ENCODE results near the gene TTN.

Gene TTN

DNA sequence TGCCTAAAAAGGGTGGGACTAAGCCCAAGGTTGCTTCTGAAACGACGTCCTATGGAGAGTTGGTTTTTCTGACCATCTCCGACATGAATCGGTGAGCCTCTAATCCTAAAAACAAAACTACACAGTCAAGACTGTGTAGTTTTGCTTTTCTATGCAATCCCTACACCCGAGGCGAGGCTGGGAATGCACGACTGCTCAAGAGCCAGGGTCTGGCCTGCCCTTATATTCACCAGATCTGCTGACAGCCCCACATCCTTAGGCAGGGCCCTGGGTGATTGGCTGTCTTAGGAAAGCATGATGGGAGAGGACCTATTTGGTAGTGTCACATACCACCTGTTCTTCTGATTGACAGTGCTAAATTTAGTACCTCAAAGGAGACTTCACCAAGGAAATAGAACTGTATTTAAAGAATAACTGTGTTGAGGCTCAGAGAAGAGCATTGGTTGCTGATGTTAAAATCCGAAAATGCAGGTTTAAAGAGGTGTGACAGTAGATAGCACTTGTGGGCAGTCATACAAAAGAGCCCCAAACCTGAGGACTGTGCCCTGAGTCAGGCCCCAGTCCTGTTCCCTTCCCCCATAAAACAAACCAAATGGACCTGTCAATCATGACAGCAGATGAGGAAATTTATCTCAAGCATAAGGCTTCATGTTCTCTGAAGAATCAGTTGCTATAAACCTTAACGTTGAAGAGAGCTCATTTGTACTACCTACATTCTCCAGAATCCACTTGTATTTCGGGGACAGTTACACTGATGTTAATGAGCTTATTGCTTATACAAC is at the start of gene TTN:
TTN (minus strand) TSS at position 197 of the 782 bp plus-strand sequence. CDS start 2,781 bp downstream, outside the sequence.
- no peak for DNase-seq

DNA sequence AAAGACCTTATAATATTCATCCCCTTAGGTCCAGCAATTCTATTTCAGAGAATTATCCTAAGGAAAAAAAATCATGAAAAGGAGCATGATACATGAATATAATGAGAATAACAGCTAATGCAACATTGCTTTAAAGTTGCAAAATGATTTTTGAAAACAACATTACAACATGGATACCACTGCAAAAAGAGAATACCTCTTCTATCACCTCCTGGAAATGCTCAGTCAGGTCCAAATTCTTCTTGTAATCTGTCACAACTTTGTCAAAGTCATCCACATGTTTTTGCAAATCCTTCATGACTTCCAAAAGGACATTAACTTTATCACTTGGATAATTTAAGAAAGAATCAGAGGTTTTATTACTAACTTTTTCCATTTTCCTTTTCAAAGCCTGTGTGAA is 47.9 kb upstream of the TTN start:
- DNase-seq = no peak

- DNase-seq = no peak
These were observed 41.1 kb upstream of the TTN start for GRCh38 chr2:178848335-178848734.

GRCh38 chr2:178846458-178846802 is 39.2 kb upstream of the TTN start:
- DNase-seq = no peak

- DNase-seq = no peak
These were observed 38.6 kb upstream of the TTN start for GRCh38 chr2:178845566-178846457.

DNA sequence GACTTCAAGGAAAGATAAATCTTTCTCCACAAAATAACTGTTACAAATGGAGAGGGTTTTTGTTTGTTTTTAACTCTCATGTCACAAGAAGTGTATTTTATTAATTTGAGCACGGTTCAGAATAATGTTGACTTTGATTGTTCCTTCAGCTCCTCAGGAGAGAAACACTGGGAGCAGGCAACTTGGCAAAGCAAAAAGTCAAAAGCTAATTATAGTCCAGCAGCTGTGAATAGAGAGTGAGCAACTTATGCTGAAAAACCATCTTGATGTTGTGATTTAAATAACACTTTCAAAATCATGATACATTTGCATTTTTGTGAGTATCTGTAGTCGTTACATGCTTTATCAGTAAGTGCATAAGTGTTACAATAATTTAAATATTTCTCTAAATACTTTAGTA is 37.5 kb upstream of the TTN start:
- DNase-seq = no peak

DNA sequence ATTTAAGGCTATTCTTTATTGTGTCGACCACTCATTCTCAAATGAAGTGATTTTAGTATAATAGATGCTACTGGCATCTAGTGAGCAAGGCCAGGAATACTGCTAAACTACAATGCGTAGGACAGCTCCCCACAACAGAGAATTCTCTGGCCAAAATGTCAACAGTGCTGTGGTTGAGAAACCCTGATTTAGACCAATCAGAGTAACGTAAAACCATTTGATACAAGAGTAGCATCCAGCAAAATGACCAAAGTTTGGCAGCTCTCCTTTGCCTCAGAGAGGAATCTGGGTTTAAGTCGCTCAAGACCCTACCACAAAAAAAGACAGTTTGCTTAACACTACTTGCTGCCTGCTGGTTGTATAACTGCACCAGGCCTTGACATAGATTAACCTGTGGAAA is 37.0 kb upstream of the TTN start:
- DNase-seq = no peak

- no peak for DNase-seq
These were observed 36.5 kb upstream of the TTN start for GRCh38 chr2:178843697-178844096.

DNA sequence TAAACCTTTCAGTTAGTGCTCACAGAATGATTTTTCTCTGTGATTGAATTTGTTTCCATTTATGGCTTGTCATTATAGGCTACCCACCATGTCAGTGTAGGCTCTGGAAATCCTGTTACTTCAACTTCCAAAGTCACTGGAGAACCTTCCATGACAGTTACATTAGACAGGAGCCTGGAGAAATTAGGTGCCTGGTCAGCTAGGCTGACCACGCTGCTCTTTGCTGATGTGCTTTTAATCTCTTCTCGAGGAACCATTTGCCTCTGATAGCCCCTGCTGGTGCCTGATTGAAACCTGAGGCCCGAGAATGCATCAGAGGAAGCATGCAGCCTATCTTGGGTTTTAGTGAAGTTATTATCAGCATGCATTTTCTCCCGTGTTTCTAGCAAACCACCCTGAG is 29.6 kb upstream of the TTN start:
- DNase-seq = no peak

DNA sequence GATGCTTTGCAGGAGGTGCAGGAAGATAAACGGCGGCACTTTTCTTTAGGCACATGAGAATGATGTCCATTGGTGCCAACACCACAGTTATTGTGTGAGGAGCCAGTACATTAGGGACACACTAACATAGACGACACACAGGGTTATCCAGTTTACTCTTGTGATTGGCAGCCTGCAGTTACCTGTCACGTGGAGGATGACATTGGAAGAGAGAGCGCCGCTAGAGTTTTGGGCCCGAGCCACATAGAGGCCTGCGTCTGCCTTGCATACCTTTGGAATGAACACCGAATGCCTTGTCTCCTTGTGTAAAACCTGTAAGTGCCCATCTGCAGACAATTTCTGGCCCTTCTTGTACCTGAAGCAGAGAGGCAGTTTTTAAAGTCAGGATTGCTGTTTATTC is 26.9 kb upstream of the TTN start:
- no peak for DNase-seq

DNA sequence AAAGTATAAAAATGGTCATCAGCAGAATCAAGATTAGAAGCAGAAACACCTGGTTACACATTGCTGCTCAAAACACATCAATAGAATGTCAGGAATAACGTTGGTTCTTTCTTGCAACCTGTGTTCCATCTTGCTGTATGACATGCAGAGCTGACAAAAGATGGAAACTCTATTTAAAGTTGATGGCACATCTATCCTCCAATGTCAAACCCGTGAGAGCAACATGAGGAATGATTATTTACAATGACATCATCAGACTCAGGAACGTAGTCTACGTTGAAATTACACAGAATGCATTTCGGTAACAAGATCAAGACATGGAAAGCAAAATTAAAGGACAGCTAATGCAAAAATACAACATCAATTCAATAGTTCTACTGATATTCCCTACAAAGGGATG is 26.2 kb upstream of the TTN start:
- DNase-seq = no peak

- DNase-seq = no peak
These were observed 23.2 kb upstream of the TTN start for GRCh38 chr2:178830451-178830850.

DNA sequence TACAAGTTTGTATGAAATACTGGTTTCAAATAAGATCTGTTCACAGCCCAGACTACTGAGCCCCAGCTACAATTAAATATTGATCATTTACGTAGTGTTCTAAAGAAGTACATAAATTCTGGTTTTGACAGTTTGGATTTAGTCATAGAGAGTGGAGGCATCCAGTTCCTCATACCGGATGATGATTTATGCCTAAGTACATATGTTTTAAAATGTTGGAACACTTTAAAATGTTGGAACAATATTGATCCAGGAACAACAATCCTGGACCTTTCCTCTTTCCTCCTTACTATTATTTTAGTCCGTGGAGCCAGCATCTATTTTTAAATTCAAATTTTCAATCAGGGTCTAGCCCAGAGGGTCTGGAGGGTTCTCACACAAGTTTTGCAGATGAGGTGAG is 22.8 kb upstream of the TTN start:
- DNase-seq = no peak

DNA sequence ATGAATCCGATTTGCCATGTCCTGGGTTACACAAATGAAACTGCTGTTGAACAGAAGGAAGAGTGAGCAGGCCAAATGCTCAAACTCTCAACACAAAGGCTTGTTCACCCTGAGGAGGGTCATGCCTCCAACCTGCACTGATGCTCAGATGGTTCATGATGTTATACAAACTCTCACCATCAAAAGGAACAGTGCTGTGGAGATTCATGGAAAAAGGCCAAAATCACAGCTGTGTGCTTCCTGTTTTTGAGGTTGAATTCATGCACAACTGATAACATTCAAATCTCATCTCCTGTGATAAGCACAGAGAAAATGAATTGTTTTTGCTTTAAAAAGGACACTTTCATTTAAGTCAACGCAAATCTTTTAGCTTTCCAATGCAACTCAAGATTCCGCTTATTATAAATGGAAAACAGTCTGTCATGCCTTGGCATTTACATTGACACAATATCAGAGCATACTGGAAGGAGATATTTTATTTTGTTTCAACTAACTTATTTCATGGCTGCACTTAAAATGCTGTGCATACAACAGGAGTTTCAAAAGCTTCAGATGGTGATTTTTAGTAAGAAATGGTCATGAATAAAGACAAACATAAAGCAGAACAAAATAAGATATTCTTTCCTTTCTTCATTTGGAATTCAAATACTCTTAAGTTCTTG is 22.2 kb upstream of the TTN start:
- no peak for DNase-seq

GRCh38 chr2:178828486-178828881 is 21.3 kb upstream of the TTN start:
- no peak for DNase-seq

DNA sequence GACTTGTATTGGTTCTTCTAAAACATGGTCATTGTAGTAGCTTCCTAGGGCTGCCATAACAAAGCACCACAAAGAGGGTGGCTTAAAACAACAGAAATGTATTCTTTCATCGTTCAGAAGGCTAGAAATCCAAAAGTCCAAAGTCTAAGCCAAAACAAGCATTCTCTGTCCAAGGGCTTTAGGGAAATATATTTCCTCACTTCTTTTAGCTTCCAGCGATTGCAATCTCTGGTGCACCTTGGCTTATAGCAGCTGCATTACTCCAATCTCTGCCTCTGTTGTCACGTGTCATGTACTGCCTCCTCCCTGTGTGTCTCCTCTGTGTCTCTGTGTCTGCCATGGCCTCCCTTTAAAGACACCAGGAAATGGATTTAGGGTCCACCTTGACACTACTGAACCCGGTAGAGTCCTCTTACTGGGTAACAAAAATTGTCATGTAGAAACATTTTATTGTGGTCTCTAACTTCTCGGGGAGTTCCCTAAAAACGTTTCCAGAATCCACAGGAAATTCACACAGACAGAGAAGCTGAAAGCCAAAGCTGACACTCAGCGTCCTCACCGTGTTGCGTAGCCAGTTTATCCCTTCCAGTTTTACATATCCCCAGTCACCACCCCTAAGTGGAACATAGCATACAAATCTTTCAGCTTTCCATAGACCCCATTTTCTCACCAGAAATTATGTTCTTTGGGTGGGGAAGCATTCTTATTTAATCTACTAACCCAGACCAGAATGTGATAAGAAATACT is 20.7 kb upstream of the TTN start:
- no peak for DNase-seq

DNA sequence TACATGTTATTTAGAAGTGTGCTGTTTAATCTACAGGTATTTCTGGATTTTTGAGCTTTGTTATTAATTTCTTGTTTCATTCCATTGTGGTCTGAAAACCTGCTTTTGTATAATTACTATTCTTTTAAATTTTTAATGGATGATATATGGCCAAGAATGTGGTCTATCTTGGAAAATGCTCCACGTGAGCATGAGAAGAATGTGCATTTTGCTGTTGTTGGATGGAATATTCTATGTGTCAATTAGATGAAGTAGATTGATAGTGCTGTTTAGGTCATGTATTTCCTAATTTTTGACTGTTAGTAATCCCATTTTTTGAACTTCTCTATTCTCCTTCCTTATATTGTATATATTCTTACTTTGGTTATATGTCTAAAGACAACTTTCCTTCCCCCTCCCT is 19.9 kb upstream of the TTN start:
- DNase-seq = no peak

DNA sequence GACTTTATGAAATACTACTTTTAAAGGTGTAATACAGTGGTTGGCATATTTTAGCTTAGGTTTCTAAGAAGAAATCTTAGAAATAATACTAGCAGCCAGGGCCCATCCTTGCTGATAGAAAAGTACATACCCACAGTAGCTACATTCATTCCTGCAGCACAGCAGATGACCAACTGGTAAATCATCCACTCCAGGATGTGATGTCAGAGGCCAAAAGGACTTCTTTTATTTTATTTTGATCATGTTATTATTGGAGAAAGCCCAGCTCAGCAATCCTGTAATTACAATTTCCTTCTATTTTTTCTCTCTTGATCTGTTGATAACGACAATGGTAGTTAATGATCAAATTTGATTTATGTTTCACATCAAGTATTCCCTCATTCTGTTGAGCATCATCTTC is 18.0 kb upstream of the TTN start:
- no peak for DNase-seq

- DNase-seq = no peak
These were observed 17.0 kb upstream of the TTN start for GRCh38 chr2:178824181-178824580.

DNA sequence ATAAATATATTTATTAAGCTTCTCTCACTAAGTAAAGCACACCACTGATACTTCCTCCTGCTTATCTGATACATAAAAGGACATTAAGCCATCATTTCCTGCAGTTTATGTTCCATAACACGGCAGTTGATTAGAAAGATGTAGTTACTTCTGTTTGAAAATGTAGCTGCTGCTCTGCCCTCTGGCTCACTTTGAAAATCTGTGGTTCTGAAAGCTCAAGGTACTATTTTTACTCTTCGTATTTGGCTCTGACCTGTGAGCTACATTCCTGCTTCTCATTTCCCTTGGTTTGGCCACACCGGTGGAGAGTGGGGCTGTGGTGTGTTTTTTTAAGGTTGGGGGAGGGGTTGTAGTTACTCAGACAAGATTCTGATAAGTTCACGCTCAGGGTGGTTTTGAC is 12.8 kb upstream of the TTN start:
- DNase-seq = no peak

DNA sequence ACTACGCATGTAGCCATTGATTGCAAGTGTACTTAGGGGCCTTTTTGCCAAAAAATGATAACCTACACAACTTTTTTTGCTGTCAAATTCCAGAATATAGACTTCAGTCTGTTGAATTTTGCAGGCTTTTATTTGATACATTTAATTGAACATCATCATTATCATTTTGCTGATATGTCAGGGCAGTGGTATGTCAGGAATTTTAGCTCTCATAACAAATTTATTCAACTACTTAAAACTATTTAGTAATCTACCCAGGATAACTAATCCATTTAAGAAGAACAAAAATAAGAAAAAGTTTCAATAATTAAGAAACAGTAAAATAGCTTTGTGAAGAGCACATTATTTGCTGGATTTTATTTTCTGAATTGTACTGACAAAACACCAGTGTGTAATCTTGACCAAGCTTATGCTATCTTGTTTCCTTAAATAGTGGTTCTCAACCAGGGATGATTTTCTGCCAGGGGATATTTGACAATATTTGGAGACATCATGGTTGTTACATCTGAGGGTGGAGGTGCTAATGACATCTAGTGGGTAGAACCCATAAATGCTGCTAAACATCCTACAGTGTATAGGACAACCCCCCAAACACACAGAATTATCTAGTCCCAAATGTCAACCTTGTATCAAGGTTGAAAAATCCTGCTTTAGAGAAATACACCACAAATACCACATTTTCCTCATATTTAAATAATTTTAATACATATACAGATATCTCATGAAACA is 12.1 kb upstream of the TTN start:
- DNase-seq = no peak

- DNase-seq = no peak
These were observed 4.7 kb upstream of the TTN start for GRCh38 chr2:178811901-178812300.
